Measurements from ENCODE around the gene DNASE1.

- TF ChIP-seq, protein P1, sequence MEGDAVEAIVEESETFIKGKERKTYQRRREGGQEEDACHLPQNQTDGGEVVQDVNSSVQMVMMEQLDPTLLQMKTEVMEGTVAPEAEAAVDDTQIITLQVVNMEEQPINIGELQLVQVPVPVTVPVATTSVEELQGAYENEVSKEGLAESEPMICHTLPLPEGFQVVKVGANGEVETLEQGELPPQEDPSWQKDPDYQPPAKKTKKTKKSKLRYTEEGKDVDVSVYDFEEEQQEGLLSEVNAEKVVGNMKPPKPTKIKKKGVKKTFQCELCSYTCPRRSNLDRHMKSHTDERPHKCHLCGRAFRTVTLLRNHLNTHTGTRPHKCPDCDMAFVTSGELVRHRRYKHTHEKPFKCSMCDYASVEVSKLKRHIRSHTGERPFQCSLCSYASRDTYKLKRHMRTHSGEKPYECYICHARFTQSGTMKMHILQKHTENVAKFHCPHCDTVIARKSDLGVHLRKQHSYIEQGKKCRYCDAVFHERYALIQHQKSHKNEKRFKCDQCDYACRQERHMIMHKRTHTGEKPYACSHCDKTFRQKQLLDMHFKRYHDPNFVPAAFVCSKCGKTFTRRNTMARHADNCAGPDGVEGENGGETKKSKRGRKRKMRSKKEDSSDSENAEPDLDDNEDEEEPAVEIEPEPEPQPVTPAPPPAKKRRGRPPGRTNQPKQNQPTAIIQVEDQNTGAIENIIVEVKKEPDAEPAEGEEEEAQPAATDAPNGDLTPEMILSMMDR (IDR thresholded peaks at IDR 0.05): no peak
- no peak for TF ChIP-seq POLR2A (IDR thresholded peaks at IDR 0.05)
Measured at GRCh38 chr16:3607634-3608033, 46.9 kb upstream of the DNASE1 start.

Measured in adrenal gland (tissue), 5 donors.